ENCODE measurements around the gene PRRT1. TPM values are rescaled to one million over a fixed set of nuclear protein-coding genes. Genes with fewer than 3 reads are reported as not detected.
"Not testable (repeated sequence)": the region's sequence is repeated elsewhere in the genome, so short reads cannot be mapped to it uniquely, and the experiment has no call there.

Gene PRRT1
- total RNA-seq, 1 donor from 2014 or later, result 1.3 TPM

DNA sequence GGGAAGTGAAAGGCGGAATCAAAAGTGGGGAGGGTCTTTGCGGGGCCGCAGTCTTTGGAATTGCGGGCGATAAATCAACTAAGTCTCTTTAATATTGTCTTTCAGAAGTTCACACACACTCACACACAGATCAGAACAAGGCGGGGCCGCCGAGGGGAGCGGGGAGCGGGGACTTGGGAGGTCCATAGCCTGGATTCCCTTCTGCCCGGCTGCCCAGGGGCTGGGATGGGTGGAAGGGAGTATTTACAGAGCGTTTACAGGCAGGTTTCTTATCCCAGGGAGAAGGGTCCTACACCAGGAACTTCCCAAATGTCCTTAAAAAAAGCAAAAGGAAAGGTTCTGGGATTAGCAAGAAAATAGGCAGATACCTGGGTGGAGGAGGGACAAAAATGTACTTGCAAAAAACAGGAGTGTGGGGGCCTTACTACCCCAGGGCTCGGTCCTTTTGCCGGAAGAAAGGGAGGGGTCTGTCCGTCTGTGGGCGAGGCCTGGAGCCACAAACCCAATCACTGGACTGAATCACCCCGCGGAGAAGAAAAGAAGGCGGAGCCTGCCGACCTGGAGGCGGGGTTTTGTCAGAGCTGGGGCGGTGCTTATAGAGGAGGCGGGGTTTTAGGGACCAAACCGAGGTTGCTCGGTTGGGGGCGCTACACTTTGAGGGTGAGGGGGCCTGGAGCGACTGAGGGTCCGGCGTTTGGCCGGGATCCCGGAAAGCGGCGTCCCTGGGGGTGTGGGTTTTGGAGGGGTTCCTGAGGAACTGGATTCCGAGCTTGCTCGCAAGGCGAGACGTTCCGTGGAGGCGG lies 3.2 kb downstream of the PRRT1 start:
- Mint-ChIP-seq H3K4me3 (ENCODE audit: unreplicated experiment) (no peak overlapping the region), H3K9me3 (ENCODE audit: low read depth) (no peaks in the 10 kb centered on the region), H3K4me1 (ENCODE audit: low read depth) (peaks cover 27% of the 10 kb centered on the region), H3K27ac (ENCODE audit: unreplicated experiment) (no peak overlapping the region), H3K36me3 (ENCODE audit: low read depth) (no peaks in the 10 kb centered on the region), H3K27me3 (ENCODE audit: low read depth) (no peaks in the 10 kb centered on the region)
- no peak for DNase-seq (ENCODE audit: low spot score)
- TF ChIP-seq, protein P1, sequence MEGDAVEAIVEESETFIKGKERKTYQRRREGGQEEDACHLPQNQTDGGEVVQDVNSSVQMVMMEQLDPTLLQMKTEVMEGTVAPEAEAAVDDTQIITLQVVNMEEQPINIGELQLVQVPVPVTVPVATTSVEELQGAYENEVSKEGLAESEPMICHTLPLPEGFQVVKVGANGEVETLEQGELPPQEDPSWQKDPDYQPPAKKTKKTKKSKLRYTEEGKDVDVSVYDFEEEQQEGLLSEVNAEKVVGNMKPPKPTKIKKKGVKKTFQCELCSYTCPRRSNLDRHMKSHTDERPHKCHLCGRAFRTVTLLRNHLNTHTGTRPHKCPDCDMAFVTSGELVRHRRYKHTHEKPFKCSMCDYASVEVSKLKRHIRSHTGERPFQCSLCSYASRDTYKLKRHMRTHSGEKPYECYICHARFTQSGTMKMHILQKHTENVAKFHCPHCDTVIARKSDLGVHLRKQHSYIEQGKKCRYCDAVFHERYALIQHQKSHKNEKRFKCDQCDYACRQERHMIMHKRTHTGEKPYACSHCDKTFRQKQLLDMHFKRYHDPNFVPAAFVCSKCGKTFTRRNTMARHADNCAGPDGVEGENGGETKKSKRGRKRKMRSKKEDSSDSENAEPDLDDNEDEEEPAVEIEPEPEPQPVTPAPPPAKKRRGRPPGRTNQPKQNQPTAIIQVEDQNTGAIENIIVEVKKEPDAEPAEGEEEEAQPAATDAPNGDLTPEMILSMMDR (IDR thresholded peaks at IDR 0.05), result no peak

DNA sequence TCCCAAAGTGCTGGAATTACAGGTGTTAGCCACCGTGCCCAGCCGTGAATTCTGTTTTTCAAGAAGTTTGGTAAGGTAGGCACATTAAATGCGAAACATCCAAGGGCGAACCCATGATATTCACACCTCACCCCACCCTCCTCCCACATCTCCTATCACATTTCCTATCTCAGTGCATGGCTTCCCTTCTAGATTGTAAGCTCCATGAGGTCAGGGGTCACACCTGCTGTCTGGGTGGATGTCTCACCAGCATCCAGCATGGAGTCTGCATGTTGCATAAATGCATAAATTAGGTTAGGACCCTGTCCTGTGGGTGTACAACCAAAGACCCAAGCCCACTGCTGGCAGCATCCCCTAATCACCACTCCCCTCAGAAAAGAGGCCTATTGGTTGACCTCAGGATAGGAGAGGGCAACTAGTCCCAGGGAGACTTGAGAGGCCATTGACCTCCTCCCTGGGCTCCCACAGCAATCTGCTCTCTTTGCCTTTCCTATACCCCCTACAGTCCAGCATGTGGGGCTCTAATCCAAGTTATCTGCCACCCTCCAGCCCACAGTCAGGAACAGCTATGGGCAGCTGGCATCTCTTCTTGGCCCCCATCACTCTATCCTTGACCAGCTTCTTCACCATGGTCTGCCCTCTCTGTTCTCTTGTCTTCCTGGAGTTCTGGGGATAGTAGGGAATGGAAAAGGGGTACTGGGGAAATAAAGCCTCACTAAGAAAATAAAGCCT lies 4.2 kb downstream of the PRRT1 start:
- H3K4me3 Mint-ChIP-seq (ENCODE audit: unreplicated experiment), result no peak overlapping the region
- H3K27ac Mint-ChIP-seq (ENCODE audit: unreplicated experiment), result no peak overlapping the region
- no peaks in the 10 kb centered on the region for H3K9me3 Mint-ChIP-seq (ENCODE audit: low read depth)
- no peaks in the 10 kb centered on the region for H3K27me3 Mint-ChIP-seq (ENCODE audit: low read depth)
- no peak for DNase-seq (ENCODE audit: low spot score)
- H3K4me1 Mint-ChIP-seq (ENCODE audit: low read depth), result peaks cover 21% of the 10 kb centered on the region
- H3K36me3 Mint-ChIP-seq (ENCODE audit: low read depth), result no peaks in the 10 kb centered on the region
- TF ChIP-seq, protein P1 (IDR thresholded peaks at IDR 0.05), result no peak

DNA sequence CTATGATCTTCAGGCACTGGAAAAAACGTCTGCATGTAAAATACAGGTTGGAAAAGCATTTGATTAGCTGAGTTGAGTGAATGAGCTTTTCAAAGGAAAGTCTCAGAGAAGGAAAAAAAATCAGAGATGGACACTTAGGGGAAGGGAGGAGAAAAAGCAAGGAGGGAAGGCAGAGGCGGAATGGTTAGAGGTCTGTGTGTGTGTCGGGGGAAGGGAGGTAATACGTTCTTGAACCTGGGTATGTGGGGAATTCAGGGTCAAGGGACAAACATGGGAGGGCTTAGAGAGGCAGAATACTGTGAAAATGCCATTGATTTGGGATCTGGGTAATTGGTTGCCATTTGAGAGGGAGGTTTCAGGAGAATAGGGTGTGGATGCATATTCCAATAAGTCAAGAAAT lies 5.1 kb downstream of the PRRT1 start:
- H3K27me3 Mint-ChIP-seq (ENCODE audit: low read depth), result no peaks in the 10 kb centered on the region

DNA sequence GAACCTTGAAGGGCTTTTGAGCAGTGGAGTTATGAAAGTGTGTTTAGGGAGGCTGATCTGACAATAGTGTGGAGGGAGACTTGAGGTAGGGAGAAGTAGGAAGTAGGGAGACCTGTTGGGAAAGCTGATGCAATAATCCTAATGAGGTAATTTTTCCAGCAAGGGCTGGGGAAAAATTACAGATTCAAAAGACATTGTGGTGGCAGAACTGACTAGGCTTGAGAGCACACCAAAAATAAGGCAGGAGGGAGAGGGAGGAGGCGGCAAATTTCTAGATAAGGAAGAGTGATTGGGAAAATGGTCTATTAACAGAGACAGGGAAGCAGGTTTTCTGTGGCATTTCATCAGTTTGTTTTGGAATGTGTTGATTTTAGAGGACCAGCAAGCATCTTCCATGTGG lies 5.5 kb downstream of the PRRT1 start:
- Mint-ChIP-seq H3K4me1 (ENCODE audit: low read depth) (peaks cover 12% of the 10 kb centered on the region), H3K9me3 (ENCODE audit: low read depth) (no peaks in the 10 kb centered on the region), H3K27ac (ENCODE audit: unreplicated experiment) (no peak overlapping the region), H3K27me3 (ENCODE audit: low read depth) (no peaks in the 10 kb centered on the region), H3K36me3 (ENCODE audit: low read depth) (no peaks in the 10 kb centered on the region), H3K4me3 (ENCODE audit: unreplicated experiment) (no peak overlapping the region)
- TF ChIP-seq, protein P1 (IDR thresholded peaks at IDR 0.05), result no peak
- DNase-seq (ENCODE audit: low spot score), result no peak

More for the DNA sequence above, 5.1 kb downstream of the PRRT1 start:
- Mint-ChIP-seq H3K36me3 (ENCODE audit: low read depth) (no peaks in the 10 kb centered on the region), H3K27ac (ENCODE audit: unreplicated experiment) (no peak overlapping the region), H3K4me3 (ENCODE audit: unreplicated experiment) (no peak overlapping the region), H3K4me1 (ENCODE audit: low read depth) (peaks cover 14% of the 10 kb centered on the region), H3K9me3 (ENCODE audit: low read depth) (no peaks in the 10 kb centered on the region)
- TF ChIP-seq, protein P1 (IDR thresholded peaks at IDR 0.05), result no peak
- no peak for DNase-seq (ENCODE audit: low spot score)

DNA sequence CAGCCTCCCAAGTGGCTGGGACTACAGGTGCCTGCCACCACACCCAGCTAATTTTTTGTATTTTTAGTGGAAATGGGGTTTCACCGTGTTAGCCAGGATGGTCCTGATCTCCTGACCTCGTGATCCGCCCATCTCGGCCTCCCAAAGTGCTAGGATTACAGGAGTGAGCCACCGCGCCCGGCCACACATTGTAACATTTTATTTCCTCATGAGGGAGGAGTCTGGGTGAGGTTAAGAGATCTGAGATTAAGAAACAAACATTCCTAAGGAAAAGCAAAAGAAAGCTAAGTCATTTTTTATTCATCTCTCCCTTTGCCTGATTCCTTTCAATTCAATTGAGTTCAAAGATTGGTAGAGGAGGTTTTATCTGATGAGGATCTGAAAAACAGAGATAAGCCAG lies 7.5 kb downstream of the PRRT1 start:
- DNase-seq (ENCODE audit: low spot score), result not testable (repeated sequence)

More for the DNA sequence above, 7.5 kb downstream of the PRRT1 start:
- H3K27me3 Mint-ChIP-seq (ENCODE audit: low read depth); H3K9me3 Mint-ChIP-seq (ENCODE audit: low read depth); H3K27ac Mint-ChIP-seq (ENCODE audit: unreplicated experiment); H3K4me1 Mint-ChIP-seq (ENCODE audit: low read depth); H3K4me3 Mint-ChIP-seq (ENCODE audit: unreplicated experiment); H3K36me3 Mint-ChIP-seq (ENCODE audit: low read depth): not testable (repeated sequence)

Measured in chondrocyte (in vitro differentiated cells).